ENCODE data around the gene PDE2A.

GRCh38 chr11:72528121-72528520 lies 146.1 kb downstream of the PDE2A start:
- TF ChIP-seq CTCF (conservative IDR thresholded peaks at IDR 0.05) (no peak), EZH2 (IDR thresholded peaks at IDR 0.05; ENCODE audit: low read depth) (no peak)

Measured in PC-9 (cell line).